B cell (primary cell): ENCODE data around the gene EPB41L3. TPM values are rescaled to one million over a fixed set of nuclear protein-coding genes. Genes with fewer than 3 reads are reported as not detected.

ENCODE experiments used
- ATAC-seq: fragments of 200-7000 bp; cut with Tn5 transposase; one replicate; pipeline ENCODE4 v1.10.0; 2021; ENCODE audit warnings: low read depth, mild to moderate bottlenecking, moderate number of reproducible peaks, moderate library complexity
- CTCF ChIA-PET: fragments of 350-600 bp; sonication (Branson Sonifier 250); formaldehyde crosslinking; loops from one replicate; lab custom pipeline; 2021; ENCODE audit warnings: antibody characterized with exemption, inconsistent platforms; lab: Charles Lee
- POLR2A ChIA-PET: fragments of 350-600 bp; sonication (Branson Sonifier 250); formaldehyde crosslinking; loops from one replicate; lab custom pipeline; 2021; ENCODE audit warnings: antibody characterized with exemption; lab: Charles Lee
- DNase-seq: peaks from one replicate; pipeline ENCODE4 v3.0.0; 2013
- H2AFZ ChIP-seq: 2 replicates; pipeline ENCODE4 v1.6.1; 2012; ENCODE audit warnings: mild to moderate bottlenecking, low read depth, low read length; ENCODE audit not compliant: insufficient read depth, poor library complexity, severe bottlenecking
- H3K27ac ChIP-seq, 2 donors: 1 replicate in 1 of 2; 2 replicates in 1 of 2; pipeline ENCODE4 v1.5.1; 2012 to 2013; ENCODE audit warnings: low read length in 2 of 2, mild to moderate bottlenecking in 2 of 2, moderate library complexity in 1 of 2
- H3K27me3 ChIP-seq, 4 experiments: fragments of 200-600 bp in 1 of 4; sonication (generic) in 1 of 4; replicated peaks in 1 of 4; 1 replicate in 2 of 4; 2 replicates in 2 of 4; pipeline versions ENCODE4 v1.6.1 to v1.7.0; 2013 to 2016; ENCODE audit warnings: low read length in 3 of 4, mild to moderate bottlenecking in 2 of 4, mixed read lengths in 1 of 4, moderate library complexity in 1 of 4; ENCODE audit not compliant: insufficient read depth in 4 of 4, control insufficient read depth in 3 of 4; ENCODE audit errors: control extremely low read depth in 1 of 4
- H3K36me3 ChIP-seq, 2 experiments: replicated peaks in 1 of 2; 1 replicate in 1 of 2; 2 replicates in 1 of 2; pipeline versions ENCODE4 v1.6.1 to v1.7.1; 2013; ENCODE audit warnings: low read length in 1 of 2; ENCODE audit not compliant: insufficient read depth in 2 of 2, control insufficient read depth in 1 of 2; ENCODE audit errors: control extremely low read depth in 1 of 2, extremely low read depth in 1 of 2
- H3K4me1 ChIP-seq, 2 donors: fragments of 200-600 bp in 1 of 2; sonication (generic) in 1 of 2; 1 replicate in 1 of 2; 2 replicates in 1 of 2; pipeline versions ENCODE4 v1.5.1 to v1.6.1; 2013 to 2017; ENCODE audit warnings: low read length in 2 of 2; ENCODE audit not compliant: control insufficient read depth in 2 of 2, insufficient read depth in 2 of 2
- H3K4me2 ChIP-seq: replicated peaks from 2 replicates; pipeline ENCODE3; 2012; ENCODE audit warnings: mild to moderate bottlenecking, low read depth, low read length; ENCODE audit not compliant: poor library complexity, severe bottlenecking
- H3K4me3 ChIP-seq, 5 experiments: fragments of 200-600 bp in 1 of 5; sonication (generic) in 1 of 5; 1 replicate in 3 of 5; 2 replicates in 2 of 5; pipeline versions ENCODE4 v1.5.1 to v1.7.0; 2011 to 2016; ENCODE audit warnings: low read length in 4 of 5, mild to moderate bottlenecking in 4 of 5, low read depth in 2 of 5, control low read depth in 1 of 5, moderate library complexity in 1 of 5; ENCODE audit not compliant: insufficient read depth in 1 of 5; ENCODE audit errors: control extremely low read depth in 1 of 5, extremely low read depth in 1 of 5
- H3K79me2 ChIP-seq: fragments of 200-600 bp; sonication (generic); one replicate; pipeline ENCODE4 v1.6.0; 2016; ENCODE audit warnings: low read length; ENCODE audit not compliant: control insufficient read depth, insufficient read depth
- H3K9ac ChIP-seq: fragments of 200-600 bp; sonication (generic); 2 replicates; pipeline ENCODE4 v1.6.1; 2017; ENCODE audit warnings: mild to moderate bottlenecking, low read length, moderate library complexity
- H3K9me3 ChIP-seq, 3 donors: one replicate each; pipeline versions ENCODE4 v1.6.1 to v1.7.1; 2013; ENCODE audit warnings: low read length in 2 of 3; ENCODE audit not compliant: control insufficient read depth in 2 of 3, insufficient read depth in 1 of 3; ENCODE audit errors: control extremely low read depth in 1 of 3
- H4K20me1 ChIP-seq: 2 replicates; pipeline ENCODE4 v1.6.0; 2012; ENCODE audit warnings: mild to moderate bottlenecking, low read length; ENCODE audit not compliant: insufficient read depth, control insufficient read depth, poor library complexity, severe bottlenecking
- H3K27ac Mint-ChIP-seq: one replicate; pipeline ENCODE4 v1.8.0; 2021; ENCODE audit warnings: mixed read lengths
- H3K27me3 Mint-ChIP-seq: one replicate; pipeline ENCODE4 v1.8.0; 2021; ENCODE audit warnings: mixed read lengths
- H3K4me1 Mint-ChIP-seq: one replicate; pipeline ENCODE4 v1.8.0; 2021; ENCODE audit warnings: mixed read lengths
- H3K4me3 Mint-ChIP-seq: one replicate; pipeline ENCODE4 v1.8.0; 2021; ENCODE audit warnings: mixed read lengths
- H3K9me3 Mint-ChIP-seq: one replicate; pipeline ENCODE4 v1.8.0; 2022; ENCODE audit warnings: mixed read lengths; ENCODE audit not compliant: insufficient read depth
- CTCF ChIP-seq: fragments of 200-600 bp; IDR thresholded peaks from one replicate; pipeline ENCODE4 v1.8.0; 2022; ENCODE audit warnings: antibody characterized with exemption, mild to moderate bottlenecking
- EZH2 ChIP-seq: IDR thresholded peaks from 2 replicates; pipeline ENCODE4 v1.6.1; 2012; ENCODE audit warnings: borderline replicate concordance, low read depth, mild to moderate bottlenecking, moderate library complexity, low read length; ENCODE audit not compliant: insufficient read depth, poor library complexity, severe bottlenecking
- WGBS: methylation state at CpG from one replicate; pipeline ENCODE4 v1.1.5; 2013; ENCODE audit warnings: missing lambda C conversion rate; ENCODE audit not compliant: insufficient coverage; 5-methylcytosine and 5-hydroxymethylcytosine counted together
- intact Hi-C: fragments of 100-400 bp; cut with micrococcal nuclease; formaldehyde crosslinking; loops from one replicate; pipeline ENCODE4 v1.10.0; 2022
- polyA plus RNA-seq: library from polyadenylated mRNA; depleted of rRNA; stranded (reverse); fragments of >200 nt; gene quantifications from 2 replicates; pipeline ENCODE4 v1.2.3, GENCODE V29; 2012
- total RNA-seq, 2 donors: library from RNA; stranded (reverse); fragments of 120-200 nt in 1 of 2; gene quantifications; 1 replicate in 1 of 2; 2 replicates in 1 of 2; pipeline versions ENCODE4 v1.2.3 to v1.2.4, GENCODE V29; 2013 to 2022

EPB41L3 gene
- total and polyA plus RNA-seq, 2 donors (not counting 1 experiment from before 2014, with no cell fraction given), result 0.57 to 0.58 TPM

GRCh38 chr18:5468394-5468793 is 75.4 kb downstream of the EPB41L3 start:
- Histone ChIP-seq H3K4me1 (no peaks in the 10 kb centered on the region), H3K4me2 (no peak overlapping the region), H3K9ac (no peak overlapping the region), H3K4me3 (no peak overlapping the region), H3K27ac (no peak overlapping the region), H3K27me3 (no peaks in the 10 kb centered on the region), H3K79me2 (no peaks in the 10 kb centered on the region), H3K36me3 (no peaks in the 10 kb centered on the region), H2AFZ (no peak overlapping the region), H3K9me3 (no peaks in the 10 kb centered on the region), H4K20me1 (no peaks in the 10 kb centered on the region)
- TF ChIP-seq EZH2 (no peak), CTCF (no peak)
- H3K4me1 Mint-ChIP-seq, result no peaks in the 10 kb centered on the region
- ATAC-seq (no peak), DNase-seq (no peak)
- no peak overlapping the region for H3K27ac Mint-ChIP-seq
- no peaks in the 10 kb centered on the region for H3K9me3 Mint-ChIP-seq
- H3K4me3 Mint-ChIP-seq, result no peak overlapping the region
- 89% methylated on average over 5 of the region's 9 CpGs for WGBS
- intact Hi-C loops, result no loop called here
- CTCF ChIA-PET, result no interaction called here
- POLR2A ChIA-PET, result no interaction called here
- H3K27me3 Mint-ChIP-seq, result peaks cover 15% of the 10 kb centered on the region

- TF ChIP-seq EZH2, result no peak
- no peak for TF ChIP-seq CTCF
- intact Hi-C loops, result no loop called here
- Histone ChIP-seq H3K4me3 (no peak overlapping the region), H3K79me2 (no peaks in the 10 kb centered on the region), H3K9ac (no peak overlapping the region), H2AFZ (no peak overlapping the region), H3K4me2 (no peak overlapping the region), H4K20me1 (no peaks in the 10 kb centered on the region), H3K27ac (no peak overlapping the region), H3K36me3 (no peaks in the 10 kb centered on the region), H3K27me3 (no peaks in the 10 kb centered on the region), H3K4me1 (no peaks in the 10 kb centered on the region), H3K9me3 (no peaks in the 10 kb centered on the region)
- Mint-ChIP-seq H3K9me3 (no peaks in the 10 kb centered on the region), H3K27ac (no peak overlapping the region), H3K4me1 (no peaks in the 10 kb centered on the region), H3K4me3 (no peak overlapping the region), H3K27me3 (peaks cover 21% of the 10 kb centered on the region)
- whole genome bisulfite sequencing, result 97% methylated on average over 6 of the region's 6 CpGs
- no peak for ATAC-seq
- DNase-seq, result no peak
- ChIA-PET CTCF (no interaction called here), POLR2A (no interaction called here)
Measured at GRCh38 chr18:5467671-5468070, 76.1 kb downstream of the EPB41L3 start.
